NCI-H345 treated with DMSO at 0.1 percent for 48 hours (cell line): ENCODE measurements around the gene RBFOX2.

ENCODE experiments used
- DNase-seq: peaks from one replicate; lab custom pipeline; 2025; ENCODE audit not compliant: unreplicated experiment; lab: John Stamatoyannopoulos, UW

RBFOX2 gene

GRCh38 chr22:35904752-35905151 lies 123.9 kb downstream of the RBFOX2 start:
- DNase-seq, result no peak

GRCh38 chr22:35904336-35904692 lies 124.3 kb downstream of the RBFOX2 start:
- DNase-seq, result no peak

GRCh38 chr22:35903571-35904335 lies 124.9 kb downstream of the RBFOX2 start:
- DNase-seq, result no peak

- no peak for DNase-seq
Measured at GRCh38 chr22:35900483-35901168, 128.0 kb downstream of the RBFOX2 start.

- no peak for DNase-seq
Measured at GRCh38 chr22:35899736-35900135, 128.9 kb downstream of the RBFOX2 start.

DNA sequence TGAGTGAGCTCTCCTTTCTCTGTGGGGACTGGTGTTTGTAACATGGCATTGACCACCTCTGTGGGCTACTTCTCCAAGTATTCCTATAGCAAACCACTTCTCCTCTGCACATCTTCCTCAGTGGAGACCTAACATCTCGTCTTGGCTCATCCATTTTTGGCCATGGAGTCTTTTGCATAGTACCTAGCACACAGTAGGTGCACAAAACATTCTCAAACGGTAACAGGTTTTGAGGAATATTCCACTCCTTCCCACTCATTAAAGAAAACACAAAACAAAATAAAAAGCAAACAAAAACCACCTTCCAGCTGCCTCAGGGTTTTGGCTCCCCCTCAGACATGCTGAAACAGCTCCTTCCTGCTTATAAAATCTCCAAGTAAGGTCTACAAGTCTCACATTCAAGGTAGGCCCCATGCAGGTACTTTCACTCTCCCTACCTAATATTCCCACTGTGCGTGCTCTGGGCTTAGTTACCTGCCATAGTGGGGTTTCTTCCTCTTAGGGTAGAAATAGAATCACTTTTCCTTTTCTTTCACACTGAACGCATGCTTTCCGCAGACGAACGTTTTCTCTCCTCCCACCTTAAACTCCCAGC lies 132.4 kb downstream of the RBFOX2 start:
- DNase-seq, result no peak

- DNase-seq, result no peak
Measured at GRCh38 chr22:35894937-35895708, 133.5 kb downstream of the RBFOX2 start.

DNA sequence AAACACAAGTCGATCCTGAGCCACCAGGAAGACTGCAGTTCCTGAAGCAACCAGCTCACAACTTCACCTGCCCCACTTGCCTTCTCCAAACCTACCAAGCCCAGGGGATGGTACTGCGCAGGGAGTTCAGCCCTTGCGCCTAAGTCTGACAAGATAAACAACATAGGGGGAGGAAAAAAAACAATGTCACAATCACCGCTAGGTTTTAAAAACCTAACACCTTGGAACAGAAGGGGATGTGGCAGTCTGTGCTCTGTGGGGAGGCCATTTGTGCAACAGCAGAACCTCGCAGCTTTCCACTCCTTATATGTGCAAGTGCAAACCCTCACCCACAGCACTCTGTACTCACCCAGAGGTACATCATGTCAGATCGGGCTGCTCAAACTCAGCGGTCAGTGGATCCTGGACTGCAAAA lies 134.2 kb downstream of the RBFOX2 start:
- DNase-seq, result no peak

- DNase-seq, result no peak
Measured at GRCh38 chr22:35893698-35894097, 134.9 kb downstream of the RBFOX2 start.

DNA sequence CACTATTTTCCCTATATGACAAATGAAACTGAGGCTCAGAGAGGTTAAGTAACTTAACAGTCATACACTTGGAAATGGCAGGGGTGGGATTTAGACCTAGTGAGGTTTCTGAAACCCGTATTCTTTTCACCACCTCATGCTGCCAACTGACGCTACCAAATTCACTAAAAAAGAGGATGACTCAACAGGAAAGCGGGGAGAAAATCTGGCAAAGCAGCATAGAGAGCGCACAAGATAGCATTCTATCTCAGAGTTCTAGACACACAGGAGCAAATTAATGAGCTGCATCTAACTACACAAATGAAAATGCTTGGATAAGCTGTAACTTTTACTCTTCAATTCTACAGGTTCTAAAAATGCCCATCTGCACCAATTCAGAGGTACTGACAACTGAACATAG lies 136.4 kb downstream of the RBFOX2 start:
- DNase-seq, result no peak

DNA sequence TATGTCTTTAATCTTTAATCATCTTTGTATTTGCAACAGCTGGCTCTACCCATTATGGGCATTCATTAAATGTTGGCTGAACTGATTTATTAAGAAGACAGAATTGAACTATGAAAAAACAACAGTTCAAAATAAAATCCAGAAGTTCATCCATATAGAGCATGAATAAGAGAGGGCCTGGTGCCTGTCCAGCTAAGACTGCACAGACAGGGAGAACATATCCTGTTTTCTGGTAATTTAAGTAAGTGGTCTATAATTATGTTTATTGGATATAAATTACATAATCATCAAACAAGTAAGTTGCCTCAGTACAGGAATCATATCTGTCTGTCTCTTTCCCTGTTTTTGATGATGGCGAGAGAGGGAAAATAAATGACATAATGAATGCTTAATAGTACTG lies 137.2 kb downstream of the RBFOX2 start:
- DNase-seq, result no peak

DNA sequence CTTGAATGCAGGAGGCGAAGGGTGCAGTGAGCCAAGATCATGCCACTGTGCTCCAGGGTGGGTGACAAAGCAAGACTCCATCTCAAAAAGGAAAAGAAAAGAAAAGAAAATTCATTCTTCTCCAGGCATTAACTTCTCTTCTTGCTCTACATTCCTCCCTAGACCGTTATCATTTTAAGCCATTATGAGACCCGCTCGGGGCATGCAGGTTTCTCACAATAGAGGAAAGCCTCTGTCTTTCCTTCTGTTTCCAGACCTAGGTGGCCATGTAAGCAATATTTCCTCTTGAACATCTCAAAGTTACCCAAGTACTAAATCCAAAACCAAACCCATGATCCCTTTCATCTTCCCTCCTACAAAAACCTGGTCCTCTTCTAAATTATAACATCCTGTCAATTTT lies 139.6 kb downstream of the RBFOX2 start:
- no peak for DNase-seq

DNA sequence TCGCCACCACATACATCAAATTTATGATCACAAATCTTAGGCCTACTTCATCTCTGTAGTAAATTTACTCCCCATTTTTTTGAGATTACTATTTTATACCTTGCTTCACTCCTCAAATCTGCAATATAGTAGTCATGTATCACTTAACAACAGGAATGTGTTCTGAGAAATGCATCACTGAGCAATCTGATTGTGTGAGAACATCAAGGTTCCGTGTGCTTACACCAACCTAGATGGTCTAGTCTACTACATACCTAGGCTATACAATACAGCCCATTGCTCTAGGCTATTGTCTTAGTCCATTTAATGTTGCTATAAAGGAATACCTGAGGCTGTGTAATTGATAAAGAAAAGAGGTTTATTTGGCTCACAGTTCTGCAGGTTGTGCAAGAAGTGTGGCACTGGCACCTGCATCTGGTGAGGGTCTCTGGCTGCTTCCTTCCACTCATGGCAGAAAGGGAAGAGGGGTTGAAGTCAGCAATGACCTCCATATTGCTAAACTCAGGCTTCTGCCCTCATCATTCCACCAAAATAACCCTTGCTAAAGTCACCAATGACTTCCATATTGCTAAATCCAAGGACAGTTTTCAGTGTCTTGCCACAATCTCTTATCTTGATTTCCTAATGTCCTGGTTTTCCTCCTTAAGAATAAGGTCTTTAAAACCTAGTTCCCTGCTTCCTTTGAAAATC lies 140.3 kb downstream of the RBFOX2 start:
- no peak for DNase-seq

DNA sequence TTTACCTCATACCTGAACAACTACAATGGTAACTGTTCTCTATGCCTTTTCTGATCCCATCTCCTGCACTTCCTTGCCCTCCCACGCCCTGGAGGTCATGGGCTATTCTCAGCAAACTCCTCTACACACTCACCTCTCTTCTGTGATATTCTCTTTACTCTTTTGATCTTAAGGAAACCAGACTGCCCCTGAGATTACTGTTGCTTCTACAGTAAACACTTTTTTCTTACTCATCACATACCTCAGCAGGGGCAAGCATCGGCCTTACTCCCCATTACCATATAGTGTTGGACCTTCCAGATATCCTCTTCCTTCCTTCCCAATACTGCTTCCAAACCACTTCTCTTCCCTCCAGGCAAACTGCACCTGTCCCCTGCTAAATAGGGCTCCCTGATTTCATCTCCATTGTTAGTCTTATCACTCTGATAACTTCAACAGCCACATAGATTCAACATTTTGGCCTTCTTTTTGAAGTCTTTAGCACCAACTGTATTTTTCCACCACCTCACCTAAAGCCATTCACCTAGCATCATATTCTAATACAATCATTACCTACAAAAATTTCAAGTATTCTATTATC lies 141.2 kb downstream of the RBFOX2 start:
- no peak for DNase-seq

DNA sequence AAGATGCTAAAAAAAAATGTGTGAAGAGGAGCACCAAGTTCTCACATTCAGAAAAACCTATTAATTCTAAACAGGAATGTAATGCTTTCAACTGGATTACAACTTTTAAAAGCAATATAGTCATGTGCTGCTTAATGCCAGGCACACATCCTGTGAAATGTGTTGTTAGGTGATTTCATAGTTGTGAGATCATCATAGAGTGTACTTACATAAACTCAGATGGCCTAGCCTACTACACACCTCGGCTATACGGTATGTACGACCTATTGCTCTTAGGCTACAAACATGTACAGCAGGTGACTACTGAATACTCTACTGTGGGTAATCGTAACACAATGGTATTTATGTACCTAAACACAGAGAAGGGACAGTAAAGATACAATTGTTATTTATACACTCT lies 142.3 kb downstream of the RBFOX2 start:
- no peak for DNase-seq

DNA sequence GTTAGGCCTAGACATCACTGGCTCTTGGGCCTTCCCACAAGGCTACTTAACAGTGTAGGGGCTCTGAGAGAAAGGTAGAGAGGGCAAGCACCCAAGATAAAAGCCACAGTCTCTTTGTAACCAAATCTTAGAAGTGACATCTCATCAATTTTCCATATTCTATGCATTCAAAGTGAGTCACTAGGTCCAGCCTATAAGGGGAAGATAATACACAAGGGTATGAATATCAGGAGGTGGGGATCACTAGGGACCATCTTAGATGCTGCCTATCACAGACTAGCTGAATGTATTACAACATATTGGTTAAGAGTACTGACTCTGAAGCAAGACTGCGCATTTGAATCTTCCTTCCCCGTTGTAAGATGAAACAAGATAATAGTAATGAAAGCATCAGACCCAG lies 144.1 kb downstream of the RBFOX2 start:
- DNase-seq, result no peak

DNA sequence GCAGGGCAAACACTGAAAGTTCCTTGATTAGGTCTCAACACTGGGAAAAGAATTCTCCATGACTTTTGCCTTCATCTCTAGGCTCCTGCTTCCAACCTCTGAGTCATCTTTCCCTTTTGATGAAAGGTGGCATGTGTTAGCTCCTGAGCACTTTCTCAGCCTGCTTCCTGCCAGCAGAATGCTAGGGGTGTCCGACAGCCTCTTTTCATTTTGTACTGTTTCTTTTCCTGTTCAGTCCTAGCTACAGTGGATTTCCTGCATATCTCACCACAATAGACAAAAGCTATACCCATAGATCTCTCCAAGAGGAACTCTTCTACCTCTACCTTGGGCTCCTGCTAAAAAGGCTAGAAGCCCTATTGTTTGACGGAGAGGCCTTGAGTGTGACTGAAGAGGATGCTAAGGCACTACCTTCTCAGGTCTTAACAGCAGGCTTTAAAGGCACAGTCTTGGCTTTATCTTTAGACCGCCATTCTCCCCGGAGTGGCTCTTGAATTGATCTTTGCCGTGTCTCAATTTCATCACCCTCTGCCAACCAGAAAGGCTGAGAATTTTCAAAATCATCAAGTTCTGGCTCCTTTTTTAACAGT lies 145.5 kb downstream of the RBFOX2 start:
- no peak for DNase-seq

- no peak for DNase-seq
Measured at GRCh38 chr22:35882211-35883030, 146.2 kb downstream of the RBFOX2 start.

DNA sequence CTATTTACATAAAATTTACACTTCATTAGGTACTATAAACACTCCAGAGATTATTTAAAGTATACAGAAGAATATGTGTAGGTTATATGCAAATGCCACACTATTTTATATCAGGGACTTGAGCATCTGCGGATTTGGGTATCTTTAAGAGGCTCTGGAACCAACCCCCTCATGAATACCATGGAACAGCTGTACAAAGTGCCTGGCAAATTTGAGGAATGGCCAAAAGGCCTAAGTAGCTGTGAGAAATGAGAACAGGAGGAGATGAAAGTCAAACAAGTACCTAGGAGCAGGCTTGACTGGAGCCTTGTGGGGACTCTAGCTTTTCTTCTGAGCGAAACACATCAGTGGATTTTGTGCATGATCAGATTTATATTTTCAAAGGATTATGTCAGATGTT lies 149.3 kb downstream of the RBFOX2 start:
- DNase-seq, result no peak
